ENCODE measurements around the gene PPP2R1B.

The PPP2R1B gene

DNA sequence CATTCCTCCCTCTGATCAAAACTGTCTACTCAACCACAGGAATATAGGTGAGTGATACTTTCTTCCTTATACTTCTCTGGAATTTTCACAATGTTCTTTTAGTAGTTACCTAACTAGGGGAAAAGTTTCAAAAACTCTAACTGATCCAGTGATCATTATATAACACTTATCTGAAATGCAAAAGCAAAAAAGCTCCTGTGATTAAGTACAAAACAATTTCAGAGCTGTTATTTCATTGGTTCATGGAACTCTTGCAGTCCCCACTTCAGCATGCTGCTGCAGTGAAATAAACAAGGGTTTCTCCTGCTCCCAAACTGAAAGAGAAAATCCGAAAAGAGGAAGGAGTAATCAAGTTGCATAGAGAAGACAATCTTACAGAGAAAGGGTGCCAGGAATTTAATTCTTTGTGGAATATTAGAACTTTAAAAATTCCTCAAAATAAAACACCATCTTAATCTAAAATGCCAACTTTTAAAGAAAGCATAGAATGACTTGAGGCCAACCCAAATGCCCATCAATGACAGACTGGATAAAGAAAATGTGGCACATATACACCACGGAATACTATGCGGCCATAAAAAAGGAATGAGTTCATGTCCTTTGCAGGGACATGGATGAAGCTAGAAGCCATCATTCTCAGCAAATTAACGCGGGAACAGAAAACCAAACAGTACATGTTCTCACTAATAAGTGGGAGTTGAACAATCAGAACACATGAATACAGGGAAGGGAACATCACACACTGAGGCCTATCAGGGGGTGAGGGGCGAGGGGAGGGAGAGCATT is 20.3 kb downstream of the PPP2R1B start:
- no peak for DNase-seq (ENCODE audit: low read depth)

DNA sequence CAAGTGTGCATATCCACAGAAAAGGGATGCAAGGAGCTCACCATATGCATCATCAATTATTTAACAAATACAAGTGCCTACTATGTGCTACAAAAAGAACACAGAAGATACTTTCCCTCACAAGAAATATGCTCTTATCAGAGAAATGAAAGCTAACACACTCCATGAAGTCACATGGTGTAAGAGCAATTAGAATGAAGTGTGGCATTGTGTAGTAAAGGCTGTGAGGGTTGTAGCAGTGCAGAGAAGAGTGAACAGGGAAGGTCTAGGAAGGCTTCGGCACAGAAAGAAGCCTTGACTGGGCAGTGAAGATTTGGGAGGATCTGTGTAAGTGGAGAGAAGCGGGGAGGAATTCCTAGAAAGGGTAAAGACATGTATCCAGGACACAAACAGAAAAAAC is 22.5 kb downstream of the PPP2R1B start:
- no peak for DNase-seq (ENCODE audit: low read depth)

DNA sequence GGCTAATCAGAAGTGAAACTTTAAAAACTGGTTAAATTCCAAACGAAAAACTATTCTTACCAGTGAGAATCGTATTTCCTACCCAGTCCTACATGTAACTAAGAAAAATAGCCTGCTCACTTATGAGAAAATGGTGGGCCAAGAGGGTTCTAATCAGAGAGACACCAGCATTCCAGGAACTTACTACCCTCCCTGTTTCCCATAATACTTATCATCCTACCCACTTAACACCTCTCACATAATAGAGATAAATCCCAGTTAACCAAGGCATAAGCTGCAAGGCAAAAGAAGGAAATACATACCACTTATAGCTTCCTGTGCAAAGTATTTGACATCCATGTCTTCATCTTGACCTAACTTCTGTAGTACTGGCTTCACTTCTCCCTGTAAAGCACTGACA is 24.4 kb downstream of the PPP2R1B start:
- DNase-seq (ENCODE audit: low read depth), result no peak

DNA sequence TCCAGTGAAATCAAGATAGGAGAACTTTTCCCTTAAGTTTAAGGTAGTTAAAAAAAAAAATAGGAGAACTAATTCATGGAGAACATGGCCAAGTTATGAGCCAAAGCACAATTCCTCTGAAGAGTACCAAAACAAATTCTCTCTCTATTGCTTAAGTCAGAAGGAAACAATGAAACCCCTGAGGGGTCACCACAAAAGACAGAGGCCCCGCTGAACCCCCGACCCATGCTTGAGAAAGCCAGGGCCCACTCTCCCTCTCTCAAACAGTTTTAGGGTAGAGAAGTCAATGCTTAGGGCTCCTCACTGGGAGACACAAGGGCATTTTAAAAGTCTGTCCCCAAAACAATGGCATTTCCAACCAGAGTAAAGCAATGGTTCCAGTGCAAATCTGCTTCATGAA is 26.9 kb downstream of the PPP2R1B start:
- no peak for DNase-seq (ENCODE audit: low read depth)

DNA sequence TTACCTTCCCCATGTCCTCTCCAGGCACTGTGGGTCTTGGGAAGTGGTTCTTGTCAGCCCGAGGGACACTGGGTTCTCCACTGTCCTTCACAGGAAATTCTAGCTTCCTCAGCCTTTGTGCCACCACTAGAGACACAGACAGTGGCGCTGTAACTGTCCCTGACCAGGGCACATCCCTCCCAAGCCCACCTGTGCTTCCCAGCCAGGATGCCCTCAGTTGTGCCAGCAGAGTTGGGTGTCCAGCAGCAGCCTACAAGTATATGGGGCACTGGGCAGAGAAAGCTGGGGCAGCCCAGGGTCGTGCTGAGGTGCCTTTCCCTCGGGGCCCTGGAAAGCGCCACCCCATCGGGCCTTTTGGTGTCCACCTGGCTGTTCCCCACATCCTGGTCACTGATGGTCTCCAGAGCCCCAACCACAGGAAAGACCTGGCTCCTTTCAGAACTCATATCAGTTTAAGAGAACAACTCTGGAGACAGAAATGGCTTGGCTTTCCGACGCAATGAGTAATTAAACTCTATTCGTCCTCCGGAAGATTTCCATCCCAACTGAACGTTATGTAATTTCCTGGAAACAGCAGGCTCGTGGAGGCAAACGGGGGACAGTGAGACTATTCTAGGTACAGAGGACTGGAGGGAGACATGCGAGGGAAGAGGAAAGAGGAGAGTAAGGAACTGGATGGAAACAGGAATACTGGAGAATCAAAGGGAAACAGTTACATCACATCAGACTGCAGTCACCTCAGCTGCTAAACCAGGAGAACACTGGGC is 28.6 kb downstream of the PPP2R1B start:
- DNase-seq (ENCODE audit: low read depth), result no peak

DNA sequence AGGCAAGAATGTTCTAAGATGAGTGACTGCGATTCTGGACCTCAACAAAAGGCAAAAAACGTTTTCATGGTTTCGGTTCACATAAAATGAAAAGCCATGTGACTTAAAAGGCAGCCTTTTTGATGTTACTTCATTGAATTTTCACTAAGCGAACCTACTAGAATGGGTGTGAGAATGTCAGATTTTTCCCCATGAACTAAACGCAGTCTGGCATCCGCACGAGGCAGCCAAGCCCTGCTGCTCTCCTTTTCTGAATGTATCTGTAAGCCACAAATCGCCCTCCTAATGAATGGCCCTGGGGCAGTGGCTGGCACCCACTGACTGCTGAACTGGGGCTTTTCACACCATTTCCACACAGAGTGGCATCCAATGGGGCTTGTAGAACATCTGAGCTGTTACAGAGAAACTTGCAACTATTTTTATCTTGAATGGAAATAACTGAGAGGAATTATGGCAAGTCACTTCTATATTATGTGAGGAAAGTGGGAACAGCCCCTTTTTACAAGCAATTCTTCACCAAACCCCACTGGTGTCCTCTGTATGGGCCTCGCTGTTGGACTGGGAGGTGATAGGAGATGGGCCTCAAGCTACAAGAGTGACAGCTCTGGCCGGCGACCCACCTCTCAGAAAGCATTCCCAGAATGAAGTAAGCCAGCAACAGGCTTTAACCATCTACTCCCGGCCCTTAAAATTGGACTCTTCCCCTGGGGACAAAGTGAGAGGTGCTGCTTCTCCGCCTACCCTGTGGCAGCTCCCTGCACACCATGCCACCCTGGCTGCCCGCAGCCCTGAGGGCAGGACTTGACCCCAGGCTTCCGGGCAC is 29.4 kb downstream of the PPP2R1B start:
- no peak for DNase-seq (ENCODE audit: low read depth)

DNA sequence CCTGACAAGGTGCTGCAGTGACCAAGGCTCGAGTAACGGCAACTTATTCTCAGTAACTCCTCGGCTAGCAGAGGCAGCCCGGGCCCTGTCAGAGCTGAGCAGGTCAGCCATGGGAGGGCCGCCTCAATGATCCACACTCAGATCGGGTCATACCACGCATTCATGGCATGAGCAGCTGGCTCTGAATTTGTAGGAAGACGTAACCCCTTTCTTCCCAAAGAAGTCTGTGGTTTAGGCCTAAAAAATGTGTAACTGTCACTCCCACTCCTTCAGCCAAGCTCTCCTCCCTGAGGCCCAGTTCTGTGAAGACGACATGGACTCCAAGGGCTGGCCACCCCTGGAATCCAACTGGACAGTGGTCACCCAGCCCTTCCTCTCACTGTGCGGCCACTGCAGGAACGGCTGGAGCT is 30.0 kb downstream of the PPP2R1B start:
- peak; percentile 40 for DNase-seq (ENCODE audit: low read depth)

DNA sequence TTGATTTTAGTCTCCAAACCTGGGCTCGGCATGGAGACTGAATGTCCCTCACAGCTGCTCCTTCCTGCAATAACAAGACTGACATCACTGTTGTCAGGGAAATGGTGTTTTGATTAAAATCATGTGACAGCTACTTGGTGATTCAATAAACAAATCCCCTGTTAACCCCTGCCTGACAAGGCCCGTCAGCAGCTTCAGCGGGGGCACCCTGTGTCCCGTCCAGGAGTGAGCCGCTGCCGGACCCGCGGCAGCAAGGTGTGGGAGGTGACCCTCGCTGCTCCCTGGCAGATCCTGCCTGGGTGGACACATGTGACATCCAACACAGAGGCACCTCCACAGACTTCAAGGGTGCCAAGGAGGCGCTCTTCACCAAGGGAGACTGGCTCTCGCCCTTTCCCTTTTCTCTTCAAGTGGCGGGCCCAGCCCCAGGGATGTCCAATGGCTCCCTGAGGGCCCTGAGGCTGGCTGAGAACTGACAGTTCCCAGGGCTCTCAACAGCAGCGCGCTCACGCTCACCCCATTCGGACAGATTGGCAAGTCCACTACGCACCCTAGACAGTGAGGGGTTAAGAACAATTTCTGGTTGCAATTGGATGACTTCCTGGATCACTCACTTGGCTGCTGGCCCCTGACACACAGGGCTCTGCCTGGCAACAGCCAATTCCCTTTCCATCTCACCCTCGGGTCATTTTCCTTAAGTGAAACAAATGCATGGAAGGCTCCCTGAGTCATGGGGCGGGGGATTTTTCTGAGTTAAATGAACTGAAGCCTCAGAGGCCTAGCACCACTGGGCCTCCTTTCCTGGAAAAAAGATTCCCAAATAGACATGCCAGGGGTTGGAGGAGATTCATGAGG is 30.7 kb downstream of the PPP2R1B start:
- DNase-seq (ENCODE audit: low read depth), result peak; percentile 100

DNA sequence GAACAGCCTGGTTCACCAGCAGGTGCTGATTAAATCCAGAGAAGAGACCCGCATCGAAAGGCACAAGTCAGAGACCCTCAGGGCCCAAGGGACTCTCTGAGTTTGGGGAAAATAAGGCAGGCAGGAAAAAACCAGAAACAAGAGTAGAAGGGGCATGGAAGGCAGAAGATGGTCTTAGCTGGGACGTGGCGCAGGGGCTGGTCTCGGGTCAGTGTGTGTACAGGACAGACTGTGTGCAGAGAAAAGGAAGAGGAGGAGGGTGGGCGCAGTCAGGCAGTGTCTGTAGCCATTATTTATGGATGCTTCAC is 31.3 kb downstream of the PPP2R1B start:
- no peak for DNase-seq (ENCODE audit: low read depth)

DNA sequence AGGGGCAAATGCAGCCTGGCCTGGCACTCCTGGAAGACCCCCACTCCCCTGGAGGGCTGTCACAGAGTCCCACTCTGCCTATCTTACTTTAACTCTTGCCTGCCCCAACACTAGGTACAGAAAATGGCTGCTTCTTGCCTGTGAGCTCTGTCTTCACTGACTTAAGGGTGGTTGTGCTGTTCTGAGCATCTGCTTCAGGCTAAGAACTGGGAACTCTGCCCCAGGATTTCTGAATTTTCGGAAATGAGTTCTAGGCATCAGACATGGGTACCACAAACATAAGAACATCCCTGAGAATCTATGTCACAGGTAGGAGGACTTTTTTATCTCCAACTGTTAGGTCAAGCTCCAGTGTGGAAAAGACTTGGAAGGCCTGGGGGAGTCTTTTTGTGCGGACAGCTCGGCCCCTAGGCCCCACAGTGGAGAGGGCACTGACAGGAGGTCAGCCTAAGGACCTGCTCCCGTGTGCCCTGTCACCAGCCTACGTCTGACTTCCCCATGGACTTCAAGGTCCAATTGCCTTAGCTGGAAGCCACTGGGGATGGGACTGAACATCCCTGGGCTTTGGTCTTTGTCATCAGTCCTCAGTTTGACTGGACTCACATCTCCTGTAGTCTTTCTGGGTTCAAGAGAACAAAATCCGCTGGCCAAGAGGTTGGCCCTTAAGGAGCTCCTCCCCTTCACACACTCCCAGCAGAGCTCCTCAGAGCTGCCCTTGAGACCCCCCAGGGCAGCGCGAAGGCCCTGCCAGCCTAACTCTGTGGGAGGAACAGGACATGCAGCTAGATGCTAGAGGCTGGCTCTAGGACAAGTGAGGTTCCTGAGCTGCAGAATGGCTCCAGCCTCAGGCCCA is 31.9 kb downstream of the PPP2R1B start:
- no peak for DNase-seq (ENCODE audit: low read depth)

DNA sequence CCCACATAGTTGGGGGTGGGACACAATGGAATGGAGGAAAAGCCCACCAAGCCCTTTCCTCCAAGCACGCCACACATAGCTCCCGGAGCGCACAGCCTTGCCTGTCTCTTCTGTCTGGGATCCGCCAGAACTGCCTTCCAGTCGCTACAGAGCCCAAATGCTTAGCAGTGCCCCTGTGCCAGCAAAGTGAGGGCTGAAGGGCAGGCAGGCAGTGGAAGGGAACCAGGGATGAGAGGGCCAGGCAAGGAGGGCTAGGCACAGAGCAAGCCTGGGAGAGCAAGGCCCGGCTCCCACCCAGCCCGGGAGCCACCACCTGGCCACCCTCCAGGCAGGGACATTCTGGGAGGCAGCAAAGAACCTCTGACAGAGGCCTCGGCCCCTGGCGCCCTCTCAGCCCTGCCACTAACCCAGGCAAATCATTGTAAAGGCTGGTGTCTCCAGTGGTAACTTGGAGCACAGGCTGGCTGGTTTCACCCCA is 32.5 kb downstream of the PPP2R1B start:
- DNase-seq (ENCODE audit: low read depth), result no peak

DNA sequence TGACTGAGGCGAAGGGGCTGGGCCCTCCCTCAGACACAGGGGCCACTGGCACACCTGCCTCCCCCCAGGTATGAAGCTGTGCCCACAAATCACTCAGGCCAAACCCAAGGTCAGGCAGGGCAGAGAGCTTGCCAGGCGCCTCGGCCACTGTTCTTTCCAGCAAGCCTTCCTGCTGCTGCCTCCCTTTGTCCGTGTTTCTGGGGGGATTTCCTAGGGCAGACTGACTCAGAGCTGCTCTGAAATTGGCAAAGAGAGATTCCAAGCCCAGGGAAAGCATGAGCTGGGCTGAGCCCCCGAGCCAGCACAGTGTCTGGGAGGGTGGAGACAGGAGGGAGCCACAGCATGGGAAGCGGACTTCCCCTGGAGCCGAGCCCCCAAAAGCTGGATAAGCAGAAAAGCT is 33.2 kb downstream of the PPP2R1B start:
- peak; percentile 87 for DNase-seq (ENCODE audit: low read depth)

DNA sequence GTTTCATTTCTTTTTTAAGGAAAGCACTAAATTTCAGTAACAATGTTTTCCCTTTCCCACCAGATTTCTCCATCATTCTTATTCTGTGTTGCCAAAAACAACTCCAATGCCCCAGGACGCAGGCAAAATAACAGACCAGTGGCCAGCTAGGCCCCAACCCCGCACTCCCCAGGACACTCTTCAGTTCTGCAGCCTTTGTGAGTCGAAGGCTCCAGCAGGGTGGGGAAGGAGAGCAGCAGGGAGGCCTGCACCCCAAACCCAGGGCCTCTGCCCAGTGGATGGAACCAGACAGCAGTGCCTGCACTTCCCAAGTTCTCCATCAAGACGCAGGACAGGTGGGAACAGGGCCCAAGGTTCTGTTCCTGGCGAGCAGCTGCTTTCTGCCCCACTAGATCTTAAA is 34.4 kb downstream of the PPP2R1B start:
- peak; percentile 43 for DNase-seq (ENCODE audit: low read depth)

DNA sequence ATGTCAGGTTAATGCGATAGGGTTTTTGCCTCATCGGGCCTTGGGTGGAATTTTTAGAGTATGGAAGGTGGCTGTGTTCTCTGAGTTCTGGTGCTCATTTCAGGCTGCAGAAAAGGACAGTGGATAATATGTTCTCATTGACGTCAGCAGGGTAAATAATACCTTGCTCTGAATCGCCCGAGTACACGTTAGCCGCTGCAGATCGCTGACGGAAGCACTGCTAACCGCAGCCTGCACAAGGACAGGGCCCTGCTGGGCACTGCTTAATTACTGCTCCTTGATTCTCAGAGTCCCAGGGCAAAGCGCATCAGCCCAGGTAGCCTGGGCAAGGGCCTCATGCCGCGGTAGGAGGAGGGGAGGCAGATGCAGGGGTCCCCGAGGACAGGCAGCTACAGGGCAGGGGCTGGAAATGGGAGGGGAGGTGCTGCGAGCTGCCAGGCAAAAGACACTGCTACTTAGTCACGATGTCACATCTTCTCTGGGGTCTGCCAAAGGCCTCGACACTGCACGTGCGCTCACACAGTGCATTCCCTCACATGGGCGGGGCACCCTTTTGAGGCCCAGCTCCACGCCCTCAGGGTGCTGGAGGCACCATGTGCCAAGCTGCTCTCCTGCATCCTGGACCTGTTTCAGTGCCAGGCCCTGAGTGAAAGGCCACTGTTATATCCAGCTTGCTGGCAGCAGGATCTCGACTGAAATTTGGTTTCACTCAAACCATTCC is 35.2 kb downstream of the PPP2R1B start:
- DNase-seq (ENCODE audit: low read depth), result peak; percentile 43

DNA sequence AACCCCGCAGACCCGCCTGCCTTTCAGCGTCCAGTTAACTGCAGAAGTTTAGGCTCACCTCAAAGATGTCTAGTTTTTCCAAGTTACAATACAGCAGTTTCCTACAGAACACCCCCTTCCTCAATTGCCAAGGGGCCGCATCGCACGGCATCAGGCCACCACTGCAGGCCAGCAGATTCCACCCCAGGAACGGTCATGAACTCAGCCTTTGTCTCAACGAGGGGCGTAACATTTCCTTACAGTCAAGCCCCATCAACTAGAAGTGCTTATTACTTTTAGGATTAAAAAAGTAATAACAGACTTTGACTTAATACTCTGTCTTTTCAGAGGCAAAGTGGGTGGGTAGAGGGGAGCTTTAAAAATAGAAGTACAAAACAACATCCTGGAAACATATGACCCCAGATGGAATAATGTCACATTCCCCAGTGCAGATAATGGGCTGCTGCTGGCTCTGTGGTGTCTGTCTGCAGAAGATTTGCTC is 36.3 kb downstream of the PPP2R1B start:
- DNase-seq (ENCODE audit: low read depth), result no peak

DNA sequence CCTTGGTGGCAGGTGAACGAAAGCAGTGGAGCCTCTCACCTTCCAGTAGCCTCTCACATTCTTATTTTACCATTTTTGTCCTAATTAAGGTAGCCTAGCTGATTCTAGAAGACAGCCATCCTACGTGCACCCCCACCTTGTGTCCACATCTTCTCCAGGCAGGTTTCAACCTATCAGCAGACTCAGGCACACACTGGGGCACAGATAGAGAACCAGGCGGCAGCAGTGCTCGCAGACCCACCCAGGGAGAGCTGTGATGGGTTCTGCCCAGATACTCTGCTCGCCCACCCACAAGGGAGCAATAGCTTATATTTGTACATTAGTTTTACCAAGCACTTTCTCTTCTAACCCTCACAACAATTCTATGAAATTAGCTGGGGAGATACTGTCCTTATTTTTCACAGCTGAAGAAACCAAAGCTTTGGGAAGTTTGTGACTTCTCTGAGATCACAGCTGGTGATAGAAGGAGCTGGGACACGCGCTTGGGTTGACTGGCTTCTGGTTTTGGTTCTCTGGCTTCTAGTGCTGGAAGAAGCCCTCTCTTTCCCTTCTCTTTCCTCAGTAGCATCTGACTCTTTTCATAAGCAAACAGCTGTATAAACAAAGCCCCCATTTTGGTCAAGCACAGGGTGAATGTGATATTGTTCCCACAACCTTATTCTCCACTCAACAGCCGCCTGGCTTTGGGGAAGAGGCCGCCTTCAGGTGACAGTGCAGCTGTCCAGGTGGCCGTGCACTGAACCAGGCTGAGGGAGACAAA is 36.9 kb downstream of the PPP2R1B start:
- no peak for DNase-seq (ENCODE audit: low read depth)

DNA sequence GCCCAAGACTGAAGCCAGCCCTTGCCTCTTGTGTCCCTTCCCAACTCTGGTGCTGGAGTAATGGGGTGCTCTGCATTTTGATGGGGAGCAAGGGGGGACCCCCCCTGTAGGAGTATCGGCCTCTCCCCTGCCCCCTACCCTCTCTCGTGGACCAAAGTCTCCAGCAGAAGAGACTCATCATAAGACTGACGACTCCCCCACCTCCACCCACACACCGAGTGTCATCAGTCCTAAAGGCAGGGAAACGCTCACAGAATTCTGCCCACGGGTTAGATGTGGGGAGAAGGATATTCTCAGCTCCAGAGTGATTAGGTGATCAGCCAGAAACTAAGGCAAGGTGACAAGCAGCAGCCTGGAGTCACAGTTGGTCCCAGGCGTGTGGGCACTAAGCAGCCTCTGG is 38.8 kb downstream of the PPP2R1B start:
- DNase-seq (ENCODE audit: low read depth), result no peak

DNA sequence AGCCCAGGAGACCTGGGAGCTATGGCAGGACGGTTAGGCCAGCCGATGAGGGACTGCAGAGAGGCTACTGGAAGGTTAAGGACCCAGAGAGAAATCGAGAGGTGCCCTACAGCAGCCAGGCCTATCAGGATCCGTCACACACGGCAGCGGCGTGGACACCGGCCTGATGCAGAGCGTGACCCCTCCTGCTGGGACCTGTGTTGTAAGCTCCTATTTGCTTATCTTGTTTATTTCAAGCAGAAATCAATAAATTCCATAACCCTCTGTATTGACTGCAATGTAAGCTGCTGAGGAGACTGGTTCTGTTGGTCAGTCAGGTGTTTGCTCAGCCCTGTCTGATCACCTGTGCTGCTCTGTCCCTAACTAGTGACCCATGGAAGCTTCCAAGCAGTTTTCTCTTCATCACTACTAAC is 39.9 kb downstream of the PPP2R1B start:
- no peak for DNase-seq (ENCODE audit: low read depth)

DNA sequence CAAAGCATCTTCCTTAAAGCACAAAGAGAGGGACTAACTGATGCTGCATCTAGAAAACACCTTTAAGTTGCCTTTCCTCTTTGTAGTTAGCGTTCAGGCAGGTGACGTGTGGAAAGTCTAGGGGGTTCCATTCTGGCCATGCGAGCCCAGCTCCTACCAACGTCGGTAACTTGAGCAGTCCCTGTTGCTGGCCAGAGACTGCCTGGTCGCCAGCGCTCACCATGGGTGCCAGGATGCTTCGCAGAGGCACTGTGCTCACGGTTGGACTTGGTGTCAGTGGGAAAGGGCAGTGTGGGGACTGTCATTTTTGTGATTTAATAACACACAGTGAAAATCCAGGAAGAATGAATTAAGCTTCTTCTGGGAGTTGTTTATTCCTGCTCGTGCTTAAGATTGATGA is 40.6 kb downstream of the PPP2R1B start:
- DNase-seq (ENCODE audit: low read depth), result no peak
